IMR-90 (cell line): ENCODE measurements around the gene NR2C2. TPM values are rescaled to one million over a fixed set of nuclear protein-coding genes. Genes with fewer than 3 reads are reported as not detected.

Experiments
- ATAC-seq: fragments of 200-7000 bp; cut with Tn5 transposase; 2 replicates; pipeline ENCODE4 v1.9.1; 2020; ENCODE audit warnings: low read depth, mild to moderate bottlenecking, moderate library complexity
- BruUV-seq: library from RNA; stranded (reverse); fragments of 400-500 nt; replicated peaks from 2 replicates; lab custom pipeline; 2021; lab: Mats Ljungman, UMichigan
- CTCF ChIA-PET: fragments of 300-600 bp; formaldehyde crosslinking; extraction: SDS; loops from one replicate; lab custom pipeline; 2021; ENCODE audit warnings: antibody characterized with exemption; lab: Yijun Ruan, JAX
- POLR2A ChIA-PET: fragments of 300-600 bp; sonication (Branson Sonifier 250); formaldehyde crosslinking; loops from one replicate; lab custom pipeline; 2022; ENCODE audit warnings: antibody characterized with exemption; ENCODE audit not compliant: unreplicated experiment; lab: Charles Lee
- DNase-seq: peaks from one replicate; pipeline ENCODE4 v3.0.0; 2013
- H2AFZ ChIP-seq: replicated peaks from 2 replicates; pipeline ENCODE3; 2013; ENCODE audit warnings: low read length, mild to moderate bottlenecking; ENCODE audit not compliant: poor library complexity
- H2AK5ac ChIP-seq: 2 replicates; pipeline ENCODE4 v1.6.1; 2013; ENCODE audit warnings: low read depth, low read length, inconsistent platforms
- H2AK9ac ChIP-seq: replicated peaks from 2 replicates; pipeline ENCODE3; 2013; ENCODE audit warnings: mild to moderate bottlenecking, low read depth, low read length, moderate library complexity; ENCODE audit not compliant: poor library complexity
- H2BK120ac ChIP-seq: 2 replicates; pipeline ENCODE4 v1.6.1; 2013; ENCODE audit warnings: low read depth, low read length, inconsistent platforms
- H2BK15ac ChIP-seq: 3 replicates; pipeline ENCODE4 v1.6.1; 2013; ENCODE audit warnings: low read depth, low read length, inconsistent platforms
- H2BK20ac ChIP-seq: 2 replicates; pipeline ENCODE4 v1.6.1; 2013; ENCODE audit warnings: low read depth, mild to moderate bottlenecking, inconsistent platforms, low read length, moderate library complexity
- H2BK5ac ChIP-seq: 2 replicates; pipeline ENCODE4 v1.6.1; 2013; ENCODE audit warnings: mild to moderate bottlenecking, low read depth, low read length, inconsistent platforms; ENCODE audit not compliant: poor library complexity, severe bottlenecking
- H3K14ac ChIP-seq: replicated peaks from 2 replicates; pipeline ENCODE4 v1.6.1; 2013; ENCODE audit warnings: low read depth, low read length, inconsistent platforms
- H3K18ac ChIP-seq: 2 replicates; pipeline ENCODE4 v1.6.1; 2013; ENCODE audit warnings: low read depth, low read length, control low read depth
- H3K23ac ChIP-seq: 2 replicates; pipeline ENCODE4 v1.6.1; 2013; ENCODE audit warnings: low read depth, low read length, inconsistent platforms
- H3K27ac ChIP-seq: 2 replicates; pipeline ENCODE4 v1.5.1; 2013; ENCODE audit warnings: mild to moderate bottlenecking, control low read depth, low read length; ENCODE audit not compliant: insufficient read depth
- H3K27me3 ChIP-seq: 2 replicates; pipeline ENCODE4 v1.6.1; 2013; ENCODE audit warnings: low read length; ENCODE audit not compliant: control insufficient read depth, insufficient read depth
- H3K36me3 ChIP-seq: 2 replicates; pipeline ENCODE4 v1.6.1; 2013; ENCODE audit warnings: low read length, mixed read lengths; ENCODE audit not compliant: control insufficient read depth, insufficient read depth
- H3K4ac ChIP-seq: 2 replicates; pipeline ENCODE4 v1.6.1; 2013; ENCODE audit warnings: low read depth, low read length, inconsistent platforms
- H3K4me1 ChIP-seq: 2 replicates; pipeline ENCODE4 v1.6.1; 2013; ENCODE audit warnings: low read length, mixed read lengths; ENCODE audit not compliant: control insufficient read depth, insufficient read depth
- H3K4me2 ChIP-seq: 2 replicates; pipeline ENCODE4 v1.6.1; 2013; ENCODE audit warnings: low read depth, mild to moderate bottlenecking, control low read depth, low read length, moderate library complexity
- H3K4me3 ChIP-seq: 2 replicates; pipeline ENCODE4 v1.5.1; 2013; ENCODE audit warnings: low read depth, mild to moderate bottlenecking, control low read depth, low read length, moderate library complexity; ENCODE audit not compliant: insufficient read depth
- H3K56ac ChIP-seq: 2 replicates; pipeline ENCODE4 v1.6.1; 2013; ENCODE audit warnings: low read length, inconsistent platforms; ENCODE audit not compliant: insufficient read depth; ENCODE audit errors: extremely low read depth
- H3K79me1 ChIP-seq, 2 experiments: 2 replicates each; pipeline ENCODE4 v1.6.1; 2013; ENCODE audit warnings: low read length in 2 of 2, inconsistent platforms in 1 of 2, low read depth in 1 of 2
- H3K9ac ChIP-seq: 2 replicates; pipeline ENCODE4 v1.6.1; 2013; ENCODE audit warnings: low read depth, low read length, control low read depth
- H3K9me1 ChIP-seq: 2 replicates; pipeline ENCODE4 v1.6.1; 2013; ENCODE audit warnings: low read length, inconsistent platforms; ENCODE audit not compliant: insufficient read depth
- H3K9me3 ChIP-seq: 2 replicates; pipeline ENCODE4 v1.6.1; 2013; ENCODE audit warnings: low read length; ENCODE audit not compliant: control insufficient read depth, insufficient read depth
- H4K20me1 ChIP-seq: 2 replicates; pipeline ENCODE4 v1.6.1; 2013; ENCODE audit warnings: low read length, inconsistent platforms; ENCODE audit not compliant: insufficient read depth
- H4K5ac ChIP-seq: 2 replicates; pipeline ENCODE4 v1.6.1; 2013; ENCODE audit warnings: mild to moderate bottlenecking, low read depth, low read length, control low read depth
- H4K8ac ChIP-seq, 2 experiments: 2 replicates each; pipeline ENCODE4 v1.6.1; 2013; ENCODE audit warnings: low read depth in 2 of 2, low read length in 2 of 2, control low read depth in 1 of 2, inconsistent platforms in 1 of 2
- H4K91ac ChIP-seq: 2 replicates; pipeline ENCODE4 v1.6.1; 2013; ENCODE audit warnings: low read depth, low read length, inconsistent platforms; ENCODE audit not compliant: insufficient read depth
- BHLHE40 ChIP-seq: fragments of 150-350 bp; IDR thresholded peaks from 2 replicates; pipeline ENCODE4 v1.6.1; 2016; ENCODE audit warnings: mild to moderate bottlenecking, low read depth, low read length
- CEBPB ChIP-seq: IDR thresholded peaks from 2 replicates; pipeline ENCODE4 v1.6.1; 2012; ENCODE audit warnings: low read depth, low read length, improper control_type of control experiment
- CHD1 ChIP-seq: IDR thresholded peaks from 2 replicates; pipeline ENCODE4 v1.6.1; 2012; ENCODE audit warnings: low read depth, low read length, improper control_type of control experiment
- MAZ ChIP-seq: IDR thresholded peaks from 2 replicates; pipeline ENCODE4 v1.6.1; 2012; ENCODE audit warnings: low read depth, mild to moderate bottlenecking, low read length, improper control_type of control experiment, moderate library complexity, borderline replicate concordance
- MXI1 ChIP-seq: IDR thresholded peaks from 2 replicates; pipeline ENCODE4 v1.6.1; 2012; ENCODE audit warnings: low read depth, mild to moderate bottlenecking, low read length, moderate library complexity, borderline replicate concordance
- NFE2L2 ChIP-seq: fragments of 150-350 bp; IDR thresholded peaks from 2 replicates; pipeline ENCODE4 v1.6.1; 2016; ENCODE audit warnings: low read depth, mild to moderate bottlenecking, low read length
- RAD21 ChIP-seq: IDR thresholded peaks from 2 replicates; pipeline ENCODE4 v1.6.1; 2012; ENCODE audit warnings: low read length, improper control_type of control experiment
- RCOR1 ChIP-seq: IDR thresholded peaks from 2 replicates; pipeline ENCODE4 v1.6.1; 2012; ENCODE audit warnings: mild to moderate bottlenecking, low read length, improper control_type of control experiment; ENCODE audit not compliant: insufficient replicate concordance
- RFX5 ChIP-seq: IDR thresholded peaks from 2 replicates; pipeline ENCODE4 v1.8.0; 2012; ENCODE audit warnings: low read depth, mild to moderate bottlenecking, low read length, moderate library complexity
- SMC3 ChIP-seq: fragments of 150-350 bp; IDR thresholded peaks from 2 replicates; pipeline ENCODE4 v1.6.1; 2016; ENCODE audit warnings: low read depth, mild to moderate bottlenecking, antibody characterized with exemption, low read length, moderate library complexity
- WGBS, 2 experiments: methylation state at CpG; one replicate each; pipeline versions ENCODE4 v1.1.5 to v1.1.7; 2013; ENCODE audit warnings: missing lambda C conversion rate in 2 of 2; ENCODE audit not compliant: insufficient read length in 1 of 2; ENCODE audit errors: extremely low coverage in 2 of 2; 5-methylcytosine and 5-hydroxymethylcytosine counted together
- dilution Hi-C: fragments of 300-500 bp; cut with HindIII; formaldehyde crosslinking; loops from one replicate; pipeline ENCODE4 v1.14.3; 2018; ENCODE audit warnings: low sequenced_read_pairs; ENCODE audit not compliant: unreplicated experiment
- in situ Hi-C: fragments of 300-500 bp; cut with MboI; formaldehyde crosslinking; loops from 3 replicates; pipeline ENCODE4 v1.14.3; 2019; ENCODE audit warnings: low sequenced_read_pairs, inconsistent platforms, mixed read lengths
- intact Hi-C: fragments of 100-400 bp; cut with micrococcal nuclease; formaldehyde crosslinking; loops from 2 replicates; pipeline ENCODE4 v1.10.0; 2022
- polyA plus RNA-seq, 3 experiments: library from polyadenylated mRNA; depleted of rRNA; stranded (reverse); fragments of >200 nt; gene quantifications; 2 replicates each; pipeline ENCODE4 v1.2.3, GENCODE V29; 2012; ENCODE audit warnings: low replicate concordance in 1 of 3
- total RNA-seq: library from RNA; depleted of rRNA; stranded (reverse); fragments of >200 nt; gene quantifications from 2 replicates; pipeline ENCODE4 v1.2.3, GENCODE V29; 2012
- TF ChIP-seq, protein P1 (sequence below): fragments of 150-350 bp; IDR thresholded peaks from 2 replicates; pipeline ENCODE4 v1.6.1; 2017; ENCODE audit warnings: mild to moderate bottlenecking, antibody characterized with exemption, low read length, low read depth

NR2C2 gene
- total and polyA plus RNA-seq, 2 of the 4 experiments (the other 2 are of a cell fraction) = 10.4 to 13.8 TPM

DNA sequence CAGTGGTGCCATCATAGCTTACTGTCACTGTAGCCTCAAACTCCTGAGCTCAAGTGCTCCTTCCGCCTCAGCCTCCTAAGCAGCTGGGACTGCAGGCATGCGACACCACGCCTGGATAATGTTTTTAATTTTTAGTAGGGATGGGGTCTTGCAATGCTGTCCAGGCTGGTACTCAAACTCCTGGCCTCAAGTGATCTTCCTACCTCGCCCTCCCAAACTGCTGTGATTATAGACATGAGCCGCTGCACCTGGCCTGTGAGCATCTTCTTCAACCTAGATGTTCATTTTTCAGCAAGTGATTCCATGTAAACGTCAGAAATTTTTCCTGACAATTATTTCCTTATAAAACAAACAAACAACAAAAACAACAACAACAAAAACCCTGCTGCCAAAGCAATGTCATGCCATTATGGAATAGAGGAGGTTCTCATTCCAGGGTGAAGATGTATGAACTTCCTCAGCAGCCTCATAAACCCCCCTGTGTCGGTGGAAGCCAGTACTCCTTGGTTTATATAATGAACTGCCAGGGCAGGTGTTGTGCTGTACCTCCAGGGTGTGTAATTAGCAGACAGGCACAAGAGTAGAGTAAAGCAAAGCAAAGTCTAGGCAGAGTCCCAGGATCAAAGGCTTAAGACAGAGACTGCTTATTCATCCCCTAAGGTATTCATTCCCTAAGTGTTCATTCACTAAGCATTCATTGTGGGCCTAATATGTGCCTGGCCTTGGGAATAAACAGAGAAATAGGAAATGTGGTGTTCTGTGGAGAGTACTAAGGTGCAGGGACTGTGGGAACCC, 44.6 kb downstream of the NR2C2 start:
- no peaks in the 10 kb centered on the region for H3K27me3 ChIP-seq
- intact Hi-C loops (loop anchor here (5.0 kb wide), 1 partner anchor 35 kb away; no protein-coding TSS in a partner anchor), in situ Hi-C loops (no loop called here), dilution Hi-C loops (no loop called here)
- no peak overlapping the region for H4K91ac ChIP-seq
- H3K9ac ChIP-seq = no peak overlapping the region
- H2BK15ac ChIP-seq = no peak overlapping the region
- H3K27ac ChIP-seq = no peak overlapping the region
- peaks cover 5% of the 10 kb centered on the region; the same call in 1 of the 2 replicates for H3K4me1 ChIP-seq
- no peak overlapping the region for H2BK5ac ChIP-seq
- no peak overlapping the region for H3K18ac ChIP-seq
- no peak overlapping the region for H3K4ac ChIP-seq
- no peak overlapping the region for H2BK20ac ChIP-seq
- CTCF ChIA-PET = no interaction called here
- TF ChIP-seq NFE2L2 (no peak), SMC3 (no peak), BHLHE40 (no peak), CHD1 (no peak), RCOR1 (no peak), RAD21 (no peak), CEBPB (no peak), RFX5 (no peak), MXI1 (no peak), MAZ (no peak)
- TF ChIP-seq, protein P1, sequence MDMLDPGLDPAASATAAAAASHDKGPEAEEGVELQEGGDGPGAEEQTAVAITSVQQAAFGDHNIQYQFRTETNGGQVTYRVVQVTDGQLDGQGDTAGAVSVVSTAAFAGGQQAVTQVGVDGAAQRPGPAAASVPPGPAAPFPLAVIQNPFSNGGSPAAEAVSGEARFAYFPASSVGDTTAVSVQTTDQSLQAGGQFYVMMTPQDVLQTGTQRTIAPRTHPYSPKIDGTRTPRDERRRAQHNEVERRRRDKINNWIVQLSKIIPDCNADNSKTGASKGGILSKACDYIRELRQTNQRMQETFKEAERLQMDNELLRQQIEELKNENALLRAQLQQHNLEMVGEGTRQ = no peak
- peaks cover 45 to 60% of the 10 kb centered on the region in 2 experiments for H3K79me1 ChIP-seq
- no peak overlapping the region for H2AK5ac ChIP-seq
- 100% methylated on average over 2 of the region's 7 CpGs; no CpG with 5 or more reads in 1 of the 2 experiments for WGBS, 2 experiments
- no peak overlapping the region for H4K5ac ChIP-seq
- POLR2A ChIA-PET = no interaction called here
- no peak overlapping the region for H3K4me3 ChIP-seq
- peaks cover 33% of the 10 kb centered on the region for H4K20me1 ChIP-seq
- H3K9me1 ChIP-seq = peaks cover 8% of the 10 kb centered on the region
- no peak overlapping the region for H3K14ac ChIP-seq
- peak; percentile 81 for ATAC-seq
- no peak overlapping the region for H2AK9ac ChIP-seq
- peak; percentile 18 for DNase-seq
- H3K4me2 ChIP-seq = no peak overlapping the region
- no peak overlapping the region for H4K8ac ChIP-seq
- no peak overlapping the region for H2BK120ac ChIP-seq
- BruUV-seq = no TSS peak
- H3K23ac ChIP-seq = 0 out of 2 replicates have a peak overlapping the region, but pooled peaks have one; percentile 15
- H2AFZ ChIP-seq = no peak overlapping the region
- no peaks in the 10 kb centered on the region; the same call in 1 of the 2 replicates for H3K36me3 ChIP-seq
- H3K56ac ChIP-seq = no peak overlapping the region
- no peaks in the 10 kb centered on the region for H3K9me3 ChIP-seq
